Stimulated activated CD8-positive, alpha-beta memory T cell treated with anti-CD3 and anti-CD28 coated beads, Interleukin-15, amount 100 ng/mL, for 24 hours (primary cell): ENCODE data around the gene ENHO.

Experiments used
- DNase-seq: peaks from one replicate; pipeline ENCODE4 v3.0.0-alpha.2; 2020; ENCODE audit warnings: low read depth

Gene ENHO

DNA sequence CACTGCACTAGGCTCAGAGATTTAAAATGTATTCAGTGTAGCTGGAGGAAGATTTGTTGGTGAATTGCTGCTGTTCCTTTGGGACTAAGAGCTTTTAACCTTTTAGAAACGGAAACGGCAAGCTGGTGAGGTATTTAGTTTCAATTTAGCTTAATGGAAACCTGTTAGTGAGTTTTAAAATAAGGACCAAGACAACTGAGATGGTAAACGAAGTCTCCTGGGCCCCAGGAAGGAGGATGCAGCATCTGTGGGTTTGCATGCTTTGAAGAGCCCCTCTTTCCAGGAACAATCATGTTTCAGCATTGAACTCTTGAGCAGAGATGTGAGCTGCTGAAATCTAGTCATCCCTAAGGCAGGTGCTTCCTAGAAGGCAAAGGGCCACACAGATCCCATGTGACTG lies 47.7 kb downstream of the ENHO start:
- DNase-seq: no peak
